SK-N-SH treated with all-trans-retinoic acid at 6 μM for 48 hours (cell line): ENCODE measurements around the gene MALRD1.

ENCODE experiments used
- ATAC-seq: fragments of 200-7000 bp; cut with Tn5 transposase; 3 replicates; pipeline ENCODE4 v1.9.1; 2020; ENCODE audit warnings: mild to moderate bottlenecking, moderate library complexity
- ARNTL ChIP-seq: fragments of 450-650 bp; formaldehyde crosslinking; IDR thresholded peaks from 2 replicates; pipeline ENCODE4 v1.5.0; 2020; ENCODE audit warnings: low read depth, mild to moderate bottlenecking, moderate library complexity, borderline replicate concordance
- BACH2 ChIP-seq: fragments of 250-450 bp; sonication (Bioruptor Pico); IDR thresholded peaks from 2 replicates; pipeline ENCODE4 v1.9.0; 2021; ENCODE audit warnings: mild to moderate bottlenecking, borderline replicate concordance
- GLIS3 ChIP-seq: fragments of 250-450 bp; sonication (Bioruptor Pico); IDR thresholded peaks from 2 replicates; pipeline ENCODE4 v1.5.0; 2020; ENCODE audit warnings: mild to moderate bottlenecking, moderate library complexity
- ISL1 ChIP-seq: fragments of 250-450 bp; sonication (Bioruptor Pico); IDR thresholded peaks from 2 replicates; pipeline ENCODE4 v2.1.2; 2022; ENCODE audit warnings: mild to moderate bottlenecking, moderate library complexity
- OSR1 ChIP-seq: fragments of 250-450 bp; sonication (Bioruptor Pico); IDR thresholded peaks from 2 replicates; pipeline ENCODE4 v1.8.0; 2022; ENCODE audit warnings: moderate library complexity, mild to moderate bottlenecking, inconsistent platforms
- PPARA ChIP-seq: fragments of 250-450 bp; sonication (Bioruptor Pico); IDR thresholded peaks from 2 replicates; pipeline ENCODE4 v1.5.0; 2020; ENCODE audit warnings: mild to moderate bottlenecking, borderline replicate concordance
- RARB ChIP-seq: fragments of 250-450 bp; sonication (Bioruptor Pico); IDR thresholded peaks from 2 replicates; pipeline ENCODE4 v1.8.0; 2021; ENCODE audit warnings: mild to moderate bottlenecking, moderate library complexity
- SNAI2 ChIP-seq: fragments of 250-450 bp; sonication (Bioruptor Pico); IDR thresholded peaks from 2 replicates; pipeline ENCODE4 v1.5.0; 2020; ENCODE audit warnings: mild to moderate bottlenecking, moderate library complexity
- TCF4 ChIP-seq: fragments of 250-450 bp; sonication (Bioruptor Pico); IDR thresholded peaks from 2 replicates; pipeline ENCODE4 v1.8.0; 2021; ENCODE audit warnings: mild to moderate bottlenecking, moderate library complexity, borderline replicate concordance
- TOX ChIP-seq: fragments of 250-450 bp; sonication (Bioruptor Pico); IDR thresholded peaks from 2 replicates; pipeline ENCODE4 v1.8.0; 2021; ENCODE audit warnings: mild to moderate bottlenecking, moderate library complexity, borderline replicate concordance
- ZC3H10 ChIP-seq: fragments of 250-450 bp; sonication (Bioruptor Pico); IDR thresholded peaks from 2 replicates; pipeline ENCODE4 v1.5.1; 2021; ENCODE audit warnings: mild to moderate bottlenecking, moderate library complexity
- ZFP30 ChIP-seq: fragments of 450-650 bp; formaldehyde crosslinking; IDR thresholded peaks from 2 replicates; pipeline ENCODE4 v1.5.0; 2022; ENCODE audit warnings: mild to moderate bottlenecking, moderate library complexity
- ZNF70 ChIP-seq: fragments of 450-650 bp; formaldehyde crosslinking; IDR thresholded peaks from 2 replicates; pipeline ENCODE4 v1.5.0; 2020; ENCODE audit warnings: mild to moderate bottlenecking, moderate library complexity
- ZNF8 ChIP-seq: fragments of 450-650 bp; formaldehyde crosslinking; IDR thresholded peaks from 2 replicates; pipeline ENCODE4 v1.5.0; 2020; ENCODE audit warnings: mild to moderate bottlenecking, moderate library complexity
- TF ChIP-seq, protein P1 (sequence below): fragments of 250-450 bp; sonication (Bioruptor Pico); IDR thresholded peaks from 2 replicates; pipeline ENCODE4 v1.8.0; 2021; ENCODE audit warnings: low read depth, mild to moderate bottlenecking, moderate library complexity, borderline replicate concordance
- TF ChIP-seq, protein P2 (sequence below): fragments of 250-450 bp; sonication (Bioruptor Pico); IDR thresholded peaks from 2 replicates; pipeline ENCODE4 v1.5.0; 2020; ENCODE audit warnings: mild to moderate bottlenecking, moderate library complexity
- TF ChIP-seq, protein P3 (sequence below): fragments of 250-450 bp; sonication (Bioruptor Pico); IDR thresholded peaks from 2 replicates; pipeline ENCODE4 v1.5.1; 2021; ENCODE audit warnings: mild to moderate bottlenecking, moderate library complexity
- TF ChIP-seq, protein P4 (sequence below): fragments of 250-450 bp; sonication (Bioruptor Pico); IDR thresholded peaks from 2 replicates; pipeline ENCODE4 v1.5.1; 2020; ENCODE audit warnings: low read depth, mild to moderate bottlenecking, moderate library complexity

The MALRD1 gene

DNA sequence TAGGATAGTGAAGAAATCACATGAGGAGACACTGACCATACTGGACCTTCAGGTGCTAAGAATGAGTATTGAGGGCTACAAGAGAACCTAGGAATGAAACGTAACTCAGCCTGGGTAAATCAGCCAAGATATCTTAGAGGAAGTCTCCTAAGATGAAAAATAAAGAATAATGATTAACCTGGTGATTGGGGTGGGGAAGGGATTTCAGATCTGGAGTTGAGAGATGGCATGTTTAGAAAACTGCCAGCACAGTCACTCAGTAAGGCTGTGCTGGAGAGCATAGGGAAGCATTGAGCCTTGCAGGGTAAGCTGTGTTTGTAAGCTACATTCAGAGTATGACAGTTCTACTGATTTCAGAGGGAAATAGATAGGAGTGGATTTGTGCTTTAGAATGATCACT lies 1.9 kb upstream of the MALRD1 start:
- TF ChIP-seq, protein P1, sequence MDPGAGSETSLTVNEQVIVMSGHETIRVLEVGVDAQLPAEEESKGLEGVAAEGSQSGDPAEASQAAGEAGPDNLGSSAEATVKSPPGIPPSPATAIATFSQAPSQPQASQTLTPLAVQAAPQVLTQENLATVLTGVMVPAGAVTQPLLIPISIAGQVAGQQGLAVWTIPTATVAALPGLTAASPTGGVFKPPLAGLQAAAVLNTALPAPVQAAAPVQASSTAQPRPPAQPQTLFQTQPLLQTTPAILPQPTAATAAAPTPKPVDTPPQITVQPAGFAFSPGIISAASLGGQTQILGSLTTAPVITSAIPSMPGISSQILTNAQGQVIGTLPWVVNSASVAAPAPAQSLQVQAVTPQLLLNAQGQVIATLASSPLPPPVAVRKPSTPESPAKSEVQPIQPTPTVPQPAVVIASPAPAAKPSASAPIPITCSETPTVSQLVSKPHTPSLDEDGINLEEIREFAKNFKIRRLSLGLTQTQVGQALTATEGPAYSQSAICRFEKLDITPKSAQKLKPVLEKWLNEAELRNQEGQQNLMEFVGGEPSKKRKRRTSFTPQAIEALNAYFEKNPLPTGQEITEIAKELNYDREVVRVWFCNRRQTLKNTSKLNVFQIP (CRISPR knock-in tag), result no peak
- TF ChIP-seq, protein P2, sequence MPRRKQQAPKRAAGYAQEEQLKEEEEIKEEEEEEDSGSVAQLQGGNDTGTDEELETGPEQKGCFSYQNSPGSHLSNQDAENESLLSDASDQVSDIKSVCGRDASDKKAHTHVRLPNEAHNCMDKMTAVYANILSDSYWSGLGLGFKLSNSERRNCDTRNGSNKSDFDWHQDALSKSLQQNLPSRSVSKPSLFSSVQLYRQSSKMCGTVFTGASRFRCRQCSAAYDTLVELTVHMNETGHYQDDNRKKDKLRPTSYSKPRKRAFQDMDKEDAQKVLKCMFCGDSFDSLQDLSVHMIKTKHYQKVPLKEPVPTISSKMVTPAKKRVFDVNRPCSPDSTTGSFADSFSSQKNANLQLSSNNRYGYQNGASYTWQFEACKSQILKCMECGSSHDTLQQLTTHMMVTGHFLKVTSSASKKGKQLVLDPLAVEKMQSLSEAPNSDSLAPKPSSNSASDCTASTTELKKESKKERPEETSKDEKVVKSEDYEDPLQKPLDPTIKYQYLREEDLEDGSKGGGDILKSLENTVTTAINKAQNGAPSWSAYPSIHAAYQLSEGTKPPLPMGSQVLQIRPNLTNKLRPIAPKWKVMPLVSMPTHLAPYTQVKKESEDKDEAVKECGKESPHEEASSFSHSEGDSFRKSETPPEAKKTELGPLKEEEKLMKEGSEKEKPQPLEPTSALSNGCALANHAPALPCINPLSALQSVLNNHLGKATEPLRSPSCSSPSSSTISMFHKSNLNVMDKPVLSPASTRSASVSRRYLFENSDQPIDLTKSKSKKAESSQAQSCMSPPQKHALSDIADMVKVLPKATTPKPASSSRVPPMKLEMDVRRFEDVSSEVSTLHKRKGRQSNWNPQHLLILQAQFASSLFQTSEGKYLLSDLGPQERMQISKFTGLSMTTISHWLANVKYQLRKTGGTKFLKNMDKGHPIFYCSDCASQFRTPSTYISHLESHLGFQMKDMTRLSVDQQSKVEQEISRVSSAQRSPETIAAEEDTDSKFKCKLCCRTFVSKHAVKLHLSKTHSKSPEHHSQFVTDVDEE (CRISPR knock-in tag), result no peak
- TF ChIP-seq BACH2 (no peak), TCF4 (CRISPR knock-in tag) (no peak), ISL1 (CRISPR knock-in tag) (no peak), GLIS3 (CRISPR knock-in tag) (no peak), ZNF70 (CRISPR knock-in tag) (no peak), PPARA (no peak), TOX (CRISPR knock-in tag) (no peak), OSR1 (no peak)
- ATAC-seq, result no peak

DNA sequence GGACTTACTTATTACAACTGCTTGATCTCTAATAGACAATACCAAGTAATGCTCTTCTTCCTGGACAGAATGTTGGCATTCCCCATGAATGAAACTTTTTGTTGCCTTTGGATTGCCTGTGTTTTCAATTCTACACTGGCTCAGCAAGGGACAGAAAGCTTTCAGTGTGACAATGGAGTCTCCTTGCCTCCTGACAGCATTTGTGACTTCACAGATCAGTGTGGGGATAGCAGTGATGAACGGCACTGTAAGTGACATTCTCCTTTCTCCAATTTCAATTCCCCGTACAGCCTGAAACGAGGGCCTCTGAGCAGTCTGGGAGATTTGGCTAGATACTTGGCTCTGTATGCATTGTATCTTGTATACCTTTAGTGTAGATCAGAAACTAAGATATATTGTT lies 290 bp downstream of the MALRD1 start:
- ATAC-seq, result no peak
- TF ChIP-seq BACH2 (no peak), ZC3H10 (CRISPR knock-in tag) (no peak), ZFP30 (CRISPR knock-in tag) (no peak), ZNF8 (CRISPR knock-in tag) (no peak), GLIS3 (CRISPR knock-in tag) (no peak), SNAI2 (CRISPR knock-in tag) (no peak)
- TF ChIP-seq, protein P3, sequence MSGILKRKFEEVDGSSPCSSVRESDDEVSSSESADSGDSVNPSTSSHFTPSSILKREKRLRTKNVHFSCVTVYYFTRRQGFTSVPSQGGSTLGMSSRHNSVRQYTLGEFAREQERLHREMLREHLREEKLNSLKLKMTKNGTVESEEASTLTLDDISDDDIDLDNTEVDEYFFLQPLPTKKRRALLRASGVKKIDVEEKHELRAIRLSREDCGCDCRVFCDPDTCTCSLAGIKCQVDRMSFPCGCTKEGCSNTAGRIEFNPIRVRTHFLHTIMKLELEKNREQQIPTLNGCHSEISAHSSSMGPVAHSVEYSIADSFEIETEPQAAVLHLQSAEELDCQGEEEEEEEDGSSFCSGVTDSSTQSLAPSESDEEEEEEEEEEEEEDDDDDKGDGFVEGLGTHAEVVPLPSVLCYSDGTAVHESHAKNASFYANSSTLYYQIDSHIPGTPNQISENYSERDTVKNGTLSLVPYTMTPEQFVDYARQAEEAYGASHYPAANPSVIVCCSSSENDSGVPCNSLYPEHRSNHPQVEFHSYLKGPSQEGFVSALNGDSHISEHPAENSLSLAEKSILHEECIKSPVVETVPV, result no peak
- TF ChIP-seq, protein P4, sequence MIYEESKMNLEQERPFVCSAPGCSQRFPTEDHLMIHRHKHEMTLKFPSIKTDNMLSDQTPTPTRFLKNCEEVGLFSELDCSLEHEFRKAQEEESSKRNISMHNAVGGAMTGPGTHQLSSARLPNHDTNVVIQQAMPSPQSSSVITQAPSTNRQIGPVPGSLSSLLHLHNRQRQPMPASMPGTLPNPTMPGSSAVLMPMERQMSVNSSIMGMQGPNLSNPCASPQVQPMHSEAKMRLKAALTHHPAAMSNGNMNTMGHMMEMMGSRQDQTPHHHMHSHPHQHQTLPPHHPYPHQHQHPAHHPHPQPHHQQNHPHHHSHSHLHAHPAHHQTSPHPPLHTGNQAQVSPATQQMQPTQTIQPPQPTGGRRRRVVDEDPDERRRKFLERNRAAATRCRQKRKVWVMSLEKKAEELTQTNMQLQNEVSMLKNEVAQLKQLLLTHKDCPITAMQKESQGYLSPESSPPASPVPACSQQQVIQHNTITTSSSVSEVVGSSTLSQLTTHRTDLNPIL (CRISPR knock-in tag), result no peak

DNA sequence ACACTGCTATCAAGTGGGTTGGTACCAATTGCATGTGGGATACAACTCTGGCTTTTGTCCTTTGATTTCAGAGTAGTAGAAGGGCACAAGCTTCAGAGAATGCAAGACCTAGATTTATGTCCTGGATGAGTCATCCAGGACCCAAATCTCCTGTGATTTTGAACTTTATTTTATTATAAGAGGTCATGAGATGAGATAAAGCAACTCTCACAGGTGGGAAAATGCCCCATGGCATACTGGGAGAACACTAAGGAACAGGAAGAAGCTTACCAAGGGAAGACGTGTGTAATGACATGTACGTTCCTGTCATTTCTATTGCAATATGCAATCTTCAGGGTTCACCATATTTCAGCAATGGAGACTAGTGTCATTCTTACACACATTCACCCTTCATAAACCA lies 966 bp downstream of the MALRD1 start:
- ATAC-seq, result no peak
- TF ChIP-seq RARB (no peak), ISL1 (CRISPR knock-in tag) (no peak), ZC3H10 (CRISPR knock-in tag) (no peak), PPARA (no peak), ARNTL (no peak), GLIS3 (CRISPR knock-in tag) (no peak), TCF4 (CRISPR knock-in tag) (no peak), ZNF8 (CRISPR knock-in tag) (no peak)
- TF ChIP-seq, protein P2 (CRISPR knock-in tag), result no peak
- TF ChIP-seq, protein P1 (CRISPR knock-in tag), result no peak
- TF ChIP-seq, protein P3, result no peak
- TF ChIP-seq, protein P4 (CRISPR knock-in tag), result no peak
